Kidney (tissue), 14 donors: Measurements from ENCODE around the gene CSF2RB. TPM values are rescaled to one million over a fixed set of nuclear protein-coding genes. Genes with fewer than 3 reads are reported as not detected.
"Not testable (repeated sequence)": the region's sequence is repeated elsewhere in the genome, so short reads cannot be mapped to it uniquely, and the experiment has no call there.

Source experiments
- DNase-seq, 5 donors: peaks; one replicate each; pipeline ENCODE4 v3.0.0-alpha.2; 2013 to 2020
- FAIRE-seq: peaks from 2 replicates; lab custom pipeline; 2012; peaks lifted over from hg19 to GRCh38; lab: Jason Lieb, UNC
- H3K27ac ChIP-seq, 2 donors: one replicate each; pipeline ENCODE4 v1.7.0; 2013; ENCODE audit warnings: low read depth in 2 of 2, low read length in 2 of 2, inconsistent platforms in 1 of 2
- H3K27me3 ChIP-seq: one replicate; pipeline ENCODE4 v1.7.1; 2013; ENCODE audit warnings: low read length, inconsistent platforms; ENCODE audit not compliant: control insufficient read depth, insufficient read depth
- H3K36me3 ChIP-seq, 3 donors: one replicate each; pipeline versions ENCODE4 v1.7.0 to v1.7.1; 2013; ENCODE audit warnings: low read length in 3 of 3, control low read depth in 1 of 3, inconsistent platforms in 1 of 3; ENCODE audit not compliant: insufficient read depth in 3 of 3, control insufficient read depth in 2 of 3
- H3K4me1 ChIP-seq, 3 donors: one replicate each; pipeline versions ENCODE4 v1.7.0 to v1.7.1; 2013; ENCODE audit warnings: low read length in 3 of 3, inconsistent platforms in 1 of 3, low read depth in 1 of 3; ENCODE audit not compliant: control insufficient read depth in 2 of 3, insufficient read depth in 2 of 3
- H3K4me3 ChIP-seq, 3 donors: one replicate each; pipeline versions ENCODE4 v1.7.0 to v1.8.1; 2013; ENCODE audit warnings: low read length in 3 of 3, control low read depth in 1 of 3, inconsistent platforms in 1 of 3
- H3K9ac ChIP-seq, 3 donors: one replicate each; pipeline versions ENCODE4 v1.7.0 to v1.7.1; 2013; ENCODE audit warnings: low read length in 3 of 3, control low read depth in 1 of 3, inconsistent platforms in 1 of 3
- H3K9me3 ChIP-seq, 3 donors: one replicate each; pipeline versions ENCODE4 v1.7.0 to v1.7.1; 2013; ENCODE audit warnings: low read length in 3 of 3, control low read depth in 1 of 3, inconsistent platforms in 1 of 3; ENCODE audit not compliant: control insufficient read depth in 2 of 3, insufficient read depth in 1 of 3
- CTCF ChIP-seq: IDR thresholded peaks from 3 replicates; pipeline ENCODE4 v1.5.1; 2012; ENCODE audit warnings: mild to moderate bottlenecking, moderate library complexity, borderline replicate concordance; ENCODE audit not compliant: insufficient read depth; ENCODE audit errors: extremely low read depth
- intact Hi-C: fragments of 100-400 bp; cut with DNase I; formaldehyde crosslinking; loops from one replicate; pipeline ENCODE4 v1.11.1; 2022
- polyA plus RNA-seq: library from polyadenylated mRNA; stranded (reverse); fragments of 350-450 nt; fragmentation: Illumina TruSeq; extraction: RNeasy Lipid Tissue Mini Kit (QIAGEN cat#74804); gene quantifications from one replicate; pipeline ENCODE4 v1.2.3, GENCODE V29; 2014; ENCODE audit warnings: low read depth, low replicate concordance; ENCODE audit not compliant: insufficient read depth
- total RNA-seq: library from RNA; stranded (reverse); fragmentation: NEBNext Ultra II Directional; extraction: Animal tissue kit (Norgen Biotek cat#: 25700); gene quantifications from one replicate; pipeline ENCODE4 v1.2.1, GENCODE V29; 2021
- donor health status: control.
- donor health status: control.
- donor health status: control.
- donor health status: control.
- donor health status: control.
- donor health status: DM: yes; HTN: yes; CAD: no.
- donor health status: Normal renal cell carcinoma (clear cell type).

Gene CSF2RB
- total and polyA plus RNA-seq, 2 donors from 2014 or later, result 1.0 to 11.4 TPM

GRCh38 chr22:36988075-36988832 is 74.8 kb downstream of the CSF2RB start:
- Histone ChIP-seq H3K36me3 (no peaks in the 10 kb centered on the region), H3K27me3 (no peaks in the 10 kb centered on the region), H3K9ac (no peak overlapping the region), H3K9me3 (peaks cover 0 to 12% (median 8%) of the 10 kb centered on the region in 3 donors), H3K27ac (no peak overlapping the region), H3K4me3 (no peak overlapping the region), H3K4me1 (no peaks in the 10 kb centered on the region)
- intact Hi-C loops, result no loop called here
- no peak for TF ChIP-seq CTCF
- DNase-seq (peak in 1 of 5 donors; percentile 10), FAIRE-seq (no peak)

GRCh38 chr22:36989012-36989411 is 75.6 kb downstream of the CSF2RB start:
- FAIRE-seq, H3K36me3 ChIP-seq, intact Hi-C loops, H3K27me3 ChIP-seq, H3K4me1 ChIP-seq, H3K27ac ChIP-seq, H3K9ac ChIP-seq, DNase-seq, H3K4me3 ChIP-seq: not testable (repeated sequence)
- peaks cover 0 to 12% (median 8%) of the 10 kb centered on the region in 3 donors for H3K9me3 ChIP-seq

Other genes starting within 250 kb of the CSF2RB start
- gene CACNG2, start 209.9 kb upstream of the CSF2RB start, total RNA-seq, result not detected
- gene CACNG2, start 209.9 kb upstream of the CSF2RB start, polyA plus RNA-seq, result not detected
- gene IFT27, start 137.5 kb upstream of the CSF2RB start, total RNA-seq, result 33.1 TPM
- 52.7 TPM for gene IFT27, start 137.5 kb upstream of the CSF2RB start, polyA plus RNA-seq
- gene PVALB, start 96.6 kb upstream of the CSF2RB start, total RNA-seq, result 2.1 TPM
- 400 TPM for gene PVALB, start 96.6 kb upstream of the CSF2RB start, polyA plus RNA-seq
- 19.4 TPM for gene NCF4, start 52.6 kb upstream of the CSF2RB start, total RNA-seq
- 4.7 TPM for gene NCF4, start 52.6 kb upstream of the CSF2RB start, polyA plus RNA-seq
- 48.7 TPM for gene TST, start 105.8 kb downstream of the CSF2RB start, total RNA-seq
- 283 TPM for gene TST, start 105.8 kb downstream of the CSF2RB start, polyA plus RNA-seq
- gene MPST, start 106.1 kb downstream of the CSF2RB start, total RNA-seq, result 44.4 TPM
- 167 TPM for gene MPST, start 106.1 kb downstream of the CSF2RB start, polyA plus RNA-seq
- 13.9 TPM for gene KCTD17, start 138.1 kb downstream of the CSF2RB start, total RNA-seq
- 9.6 TPM for gene KCTD17, start 138.1 kb downstream of the CSF2RB start, polyA plus RNA-seq
- gene TMPRSS6, start 196.1 kb downstream of the CSF2RB start, total RNA-seq, result 1.4 TPM
- not detected for gene TMPRSS6, start 196.1 kb downstream of the CSF2RB start, polyA plus RNA-seq
- 7.6 TPM for gene IL2RB, start 236.3 kb downstream of the CSF2RB start, total RNA-seq
- 0.32 TPM for gene IL2RB, start 236.3 kb downstream of the CSF2RB start, polyA plus RNA-seq